H1 (cell line): ENCODE results near the gene EPN3. TPM values are rescaled to one million over a fixed set of nuclear protein-coding genes. Genes with fewer than 3 reads are reported as not detected.

Experiments used
- CTCF ChIA-PET: fragments of 300-600 bp; sonication (Branson Sonifier 250); formaldehyde crosslinking; loops from one replicate; lab custom pipeline; 2021; ENCODE audit not compliant: partially characterized antibody; lab: Charles Lee
- POLR2A ChIA-PET: fragments of 300-600 bp; sonication (Branson Sonifier 250); formaldehyde crosslinking; loops from one replicate; lab custom pipeline; 2021; ENCODE audit warnings: inconsistent platforms; ENCODE audit not compliant: partially characterized antibody; lab: Charles Lee
- DNase-seq, 2 experiments: peaks; one replicate each; pipeline versions ENCODE4 v3.0.0 to v3.0.0-alpha.2; 2010 to 2022; ENCODE audit warnings: low spot score in 2 of 2, low read depth in 1 of 2, mixed read lengths in 1 of 2
- FAIRE-seq: peaks from 2 replicates; lab custom pipeline; 2011; peaks lifted over from hg19 to GRCh38; lab: Jason Lieb, UNC
- H2AFZ ChIP-seq: 2 replicates; pipeline ENCODE4 v1.8.1; 2012; ENCODE audit warnings: low read length, inconsistent platforms
- H2AK5ac ChIP-seq: 2 replicates; pipeline ENCODE4 v1.6.1; 2013; ENCODE audit warnings: low read depth, low read length
- H2BK120ac ChIP-seq: replicated peaks from 2 replicates; pipeline ENCODE3; 2013; ENCODE audit warnings: low read depth, low read length, inconsistent platforms
- H2BK12ac ChIP-seq: 2 replicates; pipeline ENCODE4 v1.6.1; 2013; ENCODE audit warnings: low read depth, low read length
- H2BK15ac ChIP-seq: 2 replicates; pipeline ENCODE4 v1.6.1; 2013; ENCODE audit warnings: low read length
- H2BK20ac ChIP-seq: 2 replicates; pipeline ENCODE4 v1.6.1; 2013; ENCODE audit warnings: low read length
- H2BK5ac ChIP-seq: 2 replicates; pipeline ENCODE4 v1.6.1; 2013; ENCODE audit warnings: low read depth, low read length
- H3K14ac ChIP-seq: 2 replicates; pipeline ENCODE4 v1.6.1; 2013; ENCODE audit warnings: inconsistent platforms; ENCODE audit not compliant: insufficient read length
- H3K18ac ChIP-seq: 2 replicates; pipeline ENCODE4 v1.6.1; 2013; ENCODE audit warnings: low read length; ENCODE audit errors: extremely low read depth
- H3K23ac ChIP-seq: 2 replicates; pipeline ENCODE4 v1.6.1; 2013; ENCODE audit warnings: inconsistent platforms; ENCODE audit not compliant: insufficient read length
- H3K23me2 ChIP-seq: 2 replicates; pipeline ENCODE4 v1.6.1; 2013; ENCODE audit warnings: low read depth, low read length
- H3K27ac ChIP-seq: 2 replicates; pipeline ENCODE4 v1.6.1; 2011; ENCODE audit warnings: low read depth, low read length, inconsistent platforms
- H3K27me3 ChIP-seq, 4 experiments: replicated peaks in 1 of 4; 1 replicate in 1 of 4; 2 replicates in 3 of 4; pipeline versions ENCODE4 v1.6.1 to v1.8.1; 2011 to 2013; ENCODE audit warnings: low read length in 3 of 4, mild to moderate bottlenecking in 3 of 4, inconsistent platforms in 2 of 4, mixed read lengths in 2 of 4, moderate library complexity in 1 of 4; ENCODE audit not compliant: control insufficient read depth in 3 of 4, insufficient read depth in 3 of 4; ENCODE audit errors: extremely low read depth in 1 of 4
- H3K36me3 ChIP-seq, 4 experiments: 2 replicates each; pipeline versions ENCODE4 v1.6.1 to v1.8.1; 2011 to 2013; ENCODE audit warnings: mild to moderate bottlenecking in 4 of 4, low read length in 3 of 4, moderate library complexity in 2 of 4, control low read depth in 1 of 4, inconsistent platforms in 1 of 4; ENCODE audit not compliant: insufficient read depth in 4 of 4, control insufficient read depth in 2 of 4
- H3K4ac ChIP-seq: replicated peaks from 2 replicates; pipeline ENCODE3; 2013; ENCODE audit warnings: low read length, low read depth, mixed read lengths, inconsistent platforms; ENCODE audit not compliant: insufficient read length
- H3K4me1 ChIP-seq, 4 experiments: replicated peaks in 1 of 4; 1 replicate in 1 of 4; 2 replicates in 3 of 4; pipeline versions ENCODE4 v1.6.1 to v1.8.1; 2011 to 2013; ENCODE audit warnings: low read length in 3 of 4, inconsistent platforms in 2 of 4, mixed read lengths in 1 of 4; ENCODE audit not compliant: insufficient read depth in 4 of 4, control insufficient read depth in 3 of 4
- H3K4me2 ChIP-seq, 2 experiments: 2 replicates each; pipeline versions ENCODE4 v1.6.1 to v1.8.1; 2011 to 2013; ENCODE audit warnings: low read depth in 2 of 2, low read length in 2 of 2, control low read depth in 1 of 2, inconsistent platforms in 1 of 2, mild to moderate bottlenecking in 1 of 2; ENCODE audit not compliant: insufficient read depth in 1 of 2
- H3K4me3 ChIP-seq, 4 experiments: fragments of 200-600, 300-600 bp in 1 of 4; sonication (generic), shearing (Covaris generic), sonication (Bioruptor Twin) in 1 of 4; 2 replicates each; pipeline versions ENCODE4 v1.5.1 to v1.8.1; 2011 to 2016; ENCODE audit warnings: low read length in 4 of 4, low read depth in 3 of 4, control low read depth in 2 of 4, inconsistent platforms in 2 of 4, mild to moderate bottlenecking in 2 of 4, mixed read lengths in 1 of 4, moderate library complexity in 1 of 4; ENCODE audit not compliant: insufficient read depth in 2 of 4; ENCODE audit errors: extremely low read depth in 1 of 4
- H3K56ac ChIP-seq: replicated peaks from 2 replicates; pipeline ENCODE3; 2013; ENCODE audit warnings: low read depth, mild to moderate bottlenecking, mixed read lengths, low read length, inconsistent platforms; ENCODE audit not compliant: insufficient read length
- H3K79me1 ChIP-seq: 2 replicates; pipeline ENCODE4 v1.6.1; 2013; ENCODE audit warnings: low read depth, low read length, control low read depth
- H3K79me2 ChIP-seq, 2 experiments: 2 replicates each; pipeline versions ENCODE4 v1.6.1 to v1.8.1; 2012 to 2013; ENCODE audit warnings: low read length in 2 of 2, mild to moderate bottlenecking in 2 of 2, inconsistent platforms in 1 of 2; ENCODE audit not compliant: insufficient read depth in 2 of 2, control insufficient read depth in 1 of 2
- H3K9ac ChIP-seq, 4 experiments: replicated peaks in 1 of 4; 1 replicate in 1 of 4; 2 replicates in 3 of 4; pipeline versions ENCODE4 v1.6.1 to v1.8.1; 2011 to 2013; ENCODE audit warnings: low read depth in 3 of 4, low read length in 3 of 4, control low read depth in 2 of 4, mild to moderate bottlenecking in 2 of 4, moderate library complexity in 2 of 4, inconsistent platforms in 1 of 4; ENCODE audit errors: extremely low read depth in 1 of 4
- H3K9me3 ChIP-seq, 2 experiments: 2 replicates each; pipeline versions ENCODE4 v1.6.1 to v1.8.1; 2012 to 2013; ENCODE audit warnings: mild to moderate bottlenecking in 2 of 2, moderate library complexity in 2 of 2, control low read depth in 1 of 2, inconsistent platforms in 1 of 2, low read depth in 1 of 2, low read length in 1 of 2, mixed read lengths in 1 of 2; ENCODE audit not compliant: insufficient read depth in 2 of 2
- H4K20me1 ChIP-seq, 2 experiments: replicated peaks in 1 of 2; 2 replicates each; pipeline versions ENCODE3 to v1.8.1; 2011 to 2013; ENCODE audit warnings: inconsistent platforms in 2 of 2, low read length in 2 of 2, mild to moderate bottlenecking in 1 of 2; ENCODE audit not compliant: insufficient read depth in 2 of 2, control insufficient read depth in 1 of 2
- H4K5ac ChIP-seq: 2 replicates; pipeline ENCODE4 v1.6.1; 2013; ENCODE audit warnings: low read length, low read depth, mixed read lengths, inconsistent platforms; ENCODE audit not compliant: insufficient read length
- H4K8ac ChIP-seq: 2 replicates; pipeline ENCODE4 v1.8.0; 2013; ENCODE audit warnings: mild to moderate bottlenecking, moderate library complexity, low read length, inconsistent platforms; ENCODE audit not compliant: insufficient read depth; ENCODE audit errors: extremely low read depth
- H4K91ac ChIP-seq: replicated peaks from 2 replicates; pipeline ENCODE3; 2013; ENCODE audit warnings: low read length, mixed read lengths, inconsistent platforms; ENCODE audit not compliant: insufficient read length
- CTBP2 ChIP-seq: IDR thresholded peaks from 2 replicates; pipeline ENCODE4 v1.7.0; 2011; ENCODE audit warnings: borderline replicate concordance, mild to moderate bottlenecking, moderate library complexity, mixed read lengths, low read length; ENCODE audit not compliant: insufficient read depth, insufficient read length
- FOSL1 ChIP-seq: IDR thresholded peaks from 2 replicates; pipeline ENCODE4 v1.6.1; 2011; ENCODE audit warnings: mild to moderate bottlenecking, low read depth, low read length, moderate library complexity; ENCODE audit not compliant: insufficient read depth
- GTF2F1 ChIP-seq: IDR thresholded peaks from 2 replicates; pipeline ENCODE4 v1.6.1; 2012; ENCODE audit warnings: low read depth, low read length, improper control_type of control experiment, borderline replicate concordance
- HDAC2 ChIP-seq, 2 experiments: fragments of 300-600 bp in 1 of 2; sonication (generic) in 1 of 2; IDR thresholded peaks; 2 replicates each; pipeline ENCODE4 v1.6.1; 2011 to 2012; ENCODE audit warnings: low read depth in 2 of 2, low read length in 2 of 2, mild to moderate bottlenecking in 2 of 2, moderate library complexity in 2 of 2, borderline replicate concordance in 1 of 2, inconsistent platforms in 1 of 2
- POLR2A ChIP-seq, 2 experiments: IDR thresholded peaks; 1 replicate in 1 of 2; 2 replicates in 1 of 2; pipeline ENCODE4 v1.6.1; 2011; ENCODE audit warnings: low read depth in 2 of 2, low read length in 2 of 2, mild to moderate bottlenecking in 2 of 2; ENCODE audit errors: control extremely low read depth in 1 of 2
- POLR2AphosphoS5 ChIP-seq: IDR thresholded peaks from 2 replicates; pipeline ENCODE4 v1.6.1; 2011; ENCODE audit warnings: low read depth, low read length
- POU5F1 ChIP-seq: IDR thresholded peaks from 2 replicates; pipeline ENCODE4 v1.6.1; 2011; ENCODE audit warnings: low read depth, mild to moderate bottlenecking, low read length, moderate library complexity
- RFX5 ChIP-seq: IDR thresholded peaks from 2 replicates; pipeline ENCODE4 v1.6.1; 2011; ENCODE audit warnings: low read depth, low read length, improper control_type of control experiment, borderline replicate concordance
- SIRT6 ChIP-seq: IDR thresholded peaks from one replicate; pipeline ENCODE4 v1.7.1; 2012; ENCODE audit warnings: low read length, inconsistent platforms
- SP2 ChIP-seq: IDR thresholded peaks from 2 replicates; pipeline ENCODE4 v1.6.1; 2012; ENCODE audit warnings: mild to moderate bottlenecking, low read length, inconsistent platforms
- SRF ChIP-seq: IDR thresholded peaks from 2 replicates; pipeline ENCODE4 v1.6.1; 2011; ENCODE audit warnings: mild to moderate bottlenecking, low read depth, low read length, moderate library complexity
- SUZ12 ChIP-seq: fragments of 200-600 bp; sonication (generic); IDR thresholded peaks from 2 replicates; pipeline ENCODE4 v1.6.1; 2012; ENCODE audit warnings: mild to moderate bottlenecking, inconsistent platforms, low read length, moderate library complexity, mixed read lengths
- TBP ChIP-seq: IDR thresholded peaks from 2 replicates; pipeline ENCODE4 v1.6.1; 2011; ENCODE audit warnings: low read depth, low read length, improper control_type of control experiment
- WGBS, 2 experiments: shearing (Covaris generic) in 1 of 2; methylation state at CpG; one replicate each; pipeline versions ENCODE4 v1.1.6 to v1.1.7; 2013 to 2015; ENCODE audit warnings: low lambda C conversion rate in 2 of 2, mixed read lengths in 2 of 2, inconsistent platforms in 1 of 2, low coverage in 1 of 2, missing lambda C conversion rate in 1 of 2; ENCODE audit not compliant: insufficient replicate concordance in 2 of 2, insufficient coverage in 1 of 2, insufficient read length in 1 of 2; ENCODE audit errors: extremely low coverage in 1 of 2, missing lambda C conversion rate in 1 of 2; 5-methylcytosine and 5-hydroxymethylcytosine counted together
- polyA plus RNA-seq, 7 experiments: library from polyadenylated mRNA; depleted of rRNA in 3 of 7; stranded (reverse) in 5 of 7; unstranded in 2 of 7; fragments of >200 nt in 5 of 7; fragments of 200-250 nt in 2 of 7; gene quantifications; 1 replicate in 5 of 7; 2 replicates in 1 of 7; 4 replicates in 1 of 7; pipeline versions ENCODE4 v1.2.1 to v1.2.3, GENCODE V29; 2011 to 2013; ENCODE audit warnings: missing spikeins in 2 of 7, mixed read lengths in 2 of 7
- total RNA-seq: library from RNA; stranded (reverse); fragmentation: NEBNext Ultra II Directional; extraction: Animal tissue kit (Norgen Biotek cat#: 25700); gene quantifications from 2 replicates; pipeline ENCODE4 v1.2.1, GENCODE V29; 2021

Gene EPN3
- total and polyA plus RNA-seq, 2 of the 8 experiments (the other 6 are each of a cell fraction or from before 2014, with no cell fraction given): 6.7 to 7.9 TPM

GRCh38 chr17:50523208-50523607 lies 9.3 kb upstream of the EPN3 start:
- no peak overlapping the region for H2AK5ac ChIP-seq
- H2AFZ ChIP-seq: no peak overlapping the region
- no peak overlapping the region for H3K27ac ChIP-seq
- H3K23ac ChIP-seq: no peak overlapping the region
- H3K4me2 ChIP-seq: no peak overlapping the region
- H3K4me3 ChIP-seq: no peak overlapping the region
- H3K9ac ChIP-seq: no peak overlapping the region
- no peak overlapping the region for H4K91ac ChIP-seq
- H2BK12ac ChIP-seq: no peak overlapping the region
- H2BK20ac ChIP-seq: no peak overlapping the region
- DNase-seq: no peak
- H4K20me1 ChIP-seq: no peaks in the 10 kb centered on the region
- ChIA-PET POLR2A (interaction anchor here (1.4 kb wide), 1 partner anchor 10 kb away, joined by 4 read pairs; the partner anchor contains the start of gene EPN3), CTCF (interaction anchor here (0.9 to 3.4 kb wide), 6 partner anchors 9 to 44 kb away, joined by 3 to 15 read pairs (median 4); partner anchors contain the start of gene RSAD1)
- FAIRE-seq: no peak
- TF ChIP-seq HDAC2 (IDR thresholded peaks at IDR 0.05; ENCODE audit: borderline replicate concordance in 1 of 2, low read depth in 2 of 2, low read length in 2 of 2) (no peak), FOSL1 (no peak), RFX5 (no peak), GTF2F1 (no peak), SP2 (no peak), POU5F1 (no peak), SUZ12 (no peak), CTBP2 (no peak), SRF (no peak), POLR2AphosphoS5 (no peak), TBP (no peak), POLR2A (IDR thresholded peaks at IDR 0.05; ENCODE audit: control extremely low read depth in 1 of 2, low read depth in 2 of 2, low read length in 2 of 2) (no peak), SIRT6 (no peak)
- H3K14ac ChIP-seq: no peak overlapping the region
- H3K9me3 ChIP-seq: no peaks in the 10 kb centered on the region
- H3K79me1 ChIP-seq: no peaks in the 10 kb centered on the region
- no peak overlapping the region for H3K4ac ChIP-seq
- no peak overlapping the region for H4K5ac ChIP-seq
- no peaks in the 10 kb centered on the region for H3K36me3 ChIP-seq
- no peak overlapping the region for H3K56ac ChIP-seq
- no peak overlapping the region for H2BK15ac ChIP-seq
- H3K23me2 ChIP-seq: no peaks in the 10 kb centered on the region; the same call in 1 of the 2 replicates
- no peaks in the 10 kb centered on the region for H3K27me3 ChIP-seq
- no peak overlapping the region for H4K8ac ChIP-seq
- no peak overlapping the region for H2BK5ac ChIP-seq
- 80% methylated on average over 2 of the region's 2 CpGs; no CpG with 5 or more reads in 1 of the 2 experiments for WGBS, 2 experiments
- H3K18ac ChIP-seq: no peak overlapping the region
- no peaks in the 10 kb centered on the region for H3K79me2 ChIP-seq
- H2BK120ac ChIP-seq: no peak overlapping the region
- H3K4me1 ChIP-seq: peaks cover 0 to 6% (median 0%) of the 10 kb centered on the region in 4 experiments; a peak in 2 of 7 replicates
